Right atrium auricular region (tissue), 2 donors: ENCODE data around the gene PPP4R3B. TPM values are rescaled to one million over a fixed set of nuclear protein-coding genes. Genes with fewer than 3 reads are reported as not detected.

Source experiments
- DNase-seq: peaks from one replicate; pipeline ENCODE4 v3.0.0-alpha.2; 2019; ENCODE audit warnings: low spot score
- H3K27ac ChIP-seq, 2 donors: fragments of 200-600 bp; sonication (generic); 1 replicate in 1 of 2; 2 replicates in 1 of 2; pipeline ENCODE4 v1.5.1; 2016 to 2019
- H3K27me3 ChIP-seq, 2 donors: fragments of 200-600 bp; sonication (generic); one replicate each; pipeline versions ENCODE4 v1.5.1 to v1.6.0; 2017 to 2019
- H3K36me3 ChIP-seq: fragments of 200-600 bp; sonication (generic); one replicate; pipeline ENCODE4 v1.5.1; 2016
- H3K4me1 ChIP-seq, 2 donors: fragments of 200-600 bp; sonication (generic); one replicate each; pipeline versions ENCODE4 v1.5.1 to v1.6.0; 2017 to 2019
- H3K4me3 ChIP-seq, 2 donors: fragments of 200-600 bp; sonication (generic); 1 replicate in 1 of 2; 2 replicates in 1 of 2; pipeline ENCODE4 v1.5.1; 2017 to 2019; ENCODE audit warnings: mild to moderate bottlenecking in 1 of 2, moderate library complexity in 1 of 2
- H3K9me3 ChIP-seq, 2 donors: fragments of 200-600 bp; sonication (generic); one replicate each; pipeline ENCODE4 v1.5.1; 2019
- CTCF ChIP-seq, 2 donors: fragments of 200-600 bp; sonication (generic); IDR thresholded peaks; one replicate each; pipeline ENCODE4 v1.5.1; 2019; ENCODE audit warnings: antibody characterized with exemption in 2 of 2
- total RNA-seq, 2 donors: library from RNA; depleted of rRNA; stranded (reverse); fragments of >200 nt; gene quantifications; one replicate each; pipeline ENCODE4 v1.1.0, GENCODE V29; 2016

The PPP4R3B gene
- total RNA-seq, 2 donors from 2014 or later, result 22.8 to 23.4 TPM

- no peaks in the 10 kb centered on the region for H3K27me3 ChIP-seq
- H3K27ac ChIP-seq, result no peak overlapping the region
- H3K36me3 ChIP-seq, result peaks cover 32% of the 10 kb centered on the region
- DNase-seq, result no peak
- TF ChIP-seq CTCF (IDR thresholded peaks at IDR 0.05), result no peak
- no peaks in the 10 kb centered on the region for H3K4me1 ChIP-seq
- H3K4me3 ChIP-seq, result no peak overlapping the region
- no peaks in the 10 kb centered on the region for H3K9me3 ChIP-seq
Observed at GRCh38 chr2:55567298-55567697, 50.1 kb downstream of the PPP4R3B start.

DNA sequence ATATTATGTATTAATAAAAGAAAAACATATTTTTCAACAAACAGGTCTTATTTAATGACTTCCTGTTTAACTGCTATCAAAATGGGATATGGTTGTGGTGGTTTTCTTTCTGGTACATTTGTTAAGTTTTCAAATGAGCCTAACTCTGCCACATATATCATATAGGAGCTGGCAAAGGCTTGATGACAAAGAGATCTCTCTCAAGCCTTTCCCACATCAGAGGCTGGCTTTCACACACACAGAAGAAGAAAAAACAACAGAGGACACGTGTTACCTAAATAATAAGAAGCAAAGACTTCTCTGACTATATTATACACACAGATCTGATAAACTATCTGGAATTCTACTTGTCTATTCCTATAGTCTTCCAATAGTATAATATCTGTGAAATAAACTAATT is 51.8 kb downstream of the PPP4R3B start:
- Histone ChIP-seq H3K27ac (no peak overlapping the region), H3K27me3 (no peaks in the 10 kb centered on the region), H3K4me1 (no peaks in the 10 kb centered on the region), H3K9me3 (no peaks in the 10 kb centered on the region), H3K4me3 (no peak overlapping the region), H3K36me3 (peaks cover 47% of the 10 kb centered on the region)
- no peak for DNase-seq
- TF ChIP-seq CTCF (IDR thresholded peaks at IDR 0.05), result no peak

DNA sequence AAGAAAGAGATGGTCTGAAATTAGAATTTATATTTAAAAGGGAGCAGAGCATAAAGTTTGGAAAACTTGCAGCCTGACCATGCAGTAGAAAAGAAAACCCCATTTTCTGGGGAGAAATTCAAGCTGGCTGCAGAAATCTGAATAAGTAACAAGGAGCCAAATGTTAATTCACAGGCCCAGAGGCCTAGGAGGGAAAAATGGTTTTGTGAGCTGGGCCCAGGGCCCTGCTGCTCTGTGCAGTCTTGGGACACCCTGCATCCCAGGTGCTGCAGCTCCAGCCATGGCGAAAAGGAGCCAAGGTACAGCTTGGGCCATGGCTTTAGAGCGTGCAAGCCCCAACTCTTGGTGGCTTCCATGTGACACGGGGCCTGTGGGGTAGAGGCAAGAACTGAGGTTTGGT is 56.6 kb downstream of the PPP4R3B start:
- no peak for DNase-seq
- Histone ChIP-seq H3K27ac (no peak overlapping the region), H3K9me3 (no peaks in the 10 kb centered on the region), H3K4me1 (peaks cover 0 to 2% of the 10 kb centered on the region in 2 donors), H3K27me3 (no peaks in the 10 kb centered on the region), H3K36me3 (peaks cover 65% of the 10 kb centered on the region), H3K4me3 (no peak overlapping the region)
- TF ChIP-seq CTCF (IDR thresholded peaks at IDR 0.05), result no peak

GRCh38 chr2:55556809-55557208 is 60.6 kb downstream of the PPP4R3B start:
- Histone ChIP-seq H3K9me3 (no peaks in the 10 kb centered on the region), H3K4me3 (no peak overlapping the region), H3K36me3 (peaks cover 47% of the 10 kb centered on the region), H3K27ac (no peak overlapping the region), H3K4me1 (peaks cover 0 to 3% of the 10 kb centered on the region in 2 donors), H3K27me3 (no peaks in the 10 kb centered on the region)
- no peak for DNase-seq
- TF ChIP-seq CTCF (IDR thresholded peaks at IDR 0.05), result no peak

- no peak for TF ChIP-seq CTCF (IDR thresholded peaks at IDR 0.05)
- peaks cover 0 to 3% of the 10 kb centered on the region in 2 donors for H3K4me1 ChIP-seq
- no peak overlapping the region for H3K4me3 ChIP-seq
- peaks cover 39% of the 10 kb centered on the region for H3K36me3 ChIP-seq
- H3K9me3 ChIP-seq, result no peaks in the 10 kb centered on the region
- DNase-seq, result no peak
- no peaks in the 10 kb centered on the region for H3K27me3 ChIP-seq
- no peak overlapping the region for H3K27ac ChIP-seq
Observed at GRCh38 chr2:55555977-55556376, 61.4 kb downstream of the PPP4R3B start.

DNA sequence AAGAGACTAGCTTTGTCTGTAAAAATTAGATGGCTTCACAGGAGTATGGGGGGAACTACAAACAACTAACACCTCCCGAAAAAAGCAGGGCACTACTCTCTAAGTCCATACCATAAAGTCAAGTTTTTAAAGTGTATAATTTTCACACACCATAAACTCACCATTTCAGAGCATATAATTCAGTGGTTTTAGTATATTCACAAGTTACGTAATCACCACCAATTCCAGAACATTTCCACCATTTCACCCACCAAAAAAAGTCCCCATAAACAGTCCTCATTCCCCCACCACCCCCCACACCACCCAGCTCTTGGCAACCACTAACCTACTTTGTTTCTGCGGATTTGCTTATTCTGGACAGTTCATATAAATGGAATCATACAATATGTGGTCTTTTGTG is 64.1 kb downstream of the PPP4R3B start:
- no peak overlapping the region for H3K4me3 ChIP-seq
- DNase-seq, result no peak
- H3K27ac ChIP-seq, result no peak overlapping the region
- H3K9me3 ChIP-seq, result no peaks in the 10 kb centered on the region
- no peaks in the 10 kb centered on the region for H3K27me3 ChIP-seq
- H3K36me3 ChIP-seq, result peaks cover 29% of the 10 kb centered on the region
- no peak for TF ChIP-seq CTCF (IDR thresholded peaks at IDR 0.05)
- peaks cover 0 to 3% of the 10 kb centered on the region in 2 donors for H3K4me1 ChIP-seq
